Measurements from ENCODE around the gene NEUROD4. TPM values are rescaled to one million over a fixed set of nuclear protein-coding genes. Genes with fewer than 3 reads are reported as not detected.
"Not testable (repeated sequence)": the region's sequence is repeated elsewhere in the genome, so short reads cannot be mapped to it uniquely, and the experiment has no call there.

The NEUROD4 gene
- total and polyA plus RNA-seq, 5 donors, result not detected

- intact Hi-C loops (cut with DNase I), result no loop called here
- peak; percentile 63 to 81 for ATAC-seq
- 25% methylated on average over 12 of the region's 12 CpGs for WGBS
- no peaks in the 10 kb centered on the region for H3K27me3 ChIP-seq (ENCODE audit: control insufficient read depth, insufficient read depth)
- H3K27ac ChIP-seq (ENCODE audit: low read length), result no peak within 1 kb of the TSS
- no peaks in the 10 kb centered on the region for H3K9me3 ChIP-seq (ENCODE audit: control insufficient read depth, low read length)
- H3K4me3 ChIP-seq (ENCODE audit: low read length), result no peak within 1 kb of the TSS
- DNase-seq, result peak; percentile 42 to 83 (median 70)
- H3K4me1 ChIP-seq (ENCODE audit: control insufficient read depth, insufficient read depth, low read length), result no peaks in the 10 kb centered on the region
Measured at GRCh38 chr12:54984658-54985376, 35.0 kb upstream of the NEUROD4 start, which contains the start of gene TESPA1. TESPA1 (minus strand) TSS chr12:54984762; CDS start chr12:54974562, 10,200 bp downstream.

- H3K4me3 ChIP-seq (ENCODE audit: low read length); H3K4me1 ChIP-seq (ENCODE audit: control insufficient read depth, insufficient read depth, low read length); H3K27ac ChIP-seq (ENCODE audit: low read length); H3K9me3 ChIP-seq (ENCODE audit: control insufficient read depth, low read length); ATAC-seq; DNase-seq; intact Hi-C loops (cut with DNase I); H3K27me3 ChIP-seq (ENCODE audit: control insufficient read depth, insufficient read depth): not testable (repeated sequence)
- WGBS, result 95% methylated on average over 3 of the region's 3 CpGs
Measured at GRCh38 chr12:54986773-54987172, 33.0 kb upstream of the NEUROD4 start.

- Histone ChIP-seq H3K27ac (ENCODE audit: low read length) (no peak overlapping the region), H3K27me3 (ENCODE audit: control insufficient read depth, insufficient read depth) (no peaks in the 10 kb centered on the region), H3K4me3 (ENCODE audit: low read length) (no peak overlapping the region), H3K4me1 (ENCODE audit: control insufficient read depth, insufficient read depth, low read length) (no peaks in the 10 kb centered on the region), H3K9me3 (ENCODE audit: control insufficient read depth, low read length) (no peaks in the 10 kb centered on the region)
- WGBS, result 76% methylated on average over 4 of the region's 4 CpGs
- no peak for ATAC-seq
- no peak for DNase-seq
- intact Hi-C loops (cut with DNase I), result no loop called here
Measured at GRCh38 chr12:54987611-54988231, 32.1 kb upstream of the NEUROD4 start.

GRCh38 chr12:54988402-54989054 lies 31.2 kb upstream of the NEUROD4 start:
- peak; percentile 78 to 90 for ATAC-seq
- H3K27me3 ChIP-seq (ENCODE audit: control insufficient read depth, insufficient read depth), result no peaks in the 10 kb centered on the region
- no peak overlapping the region for H3K27ac ChIP-seq (ENCODE audit: low read length)
- no peak overlapping the region for H3K4me3 ChIP-seq (ENCODE audit: low read length)
- DNase-seq, result peak; percentile 75 to 95 (median 95)
- intact Hi-C loops (cut with DNase I), result no loop called here
- H3K4me1 ChIP-seq (ENCODE audit: control insufficient read depth, insufficient read depth, low read length), result no peaks in the 10 kb centered on the region
- 2% methylated on average over 1 of the region's 1 CpG for WGBS
- no peaks in the 10 kb centered on the region for H3K9me3 ChIP-seq (ENCODE audit: control insufficient read depth, low read length)

GRCh38 chr12:54989829-54990228 lies 29.9 kb upstream of the NEUROD4 start:
- no peaks in the 10 kb centered on the region for H3K4me1 ChIP-seq (ENCODE audit: control insufficient read depth, insufficient read depth, low read length)
- H3K4me3 ChIP-seq (ENCODE audit: low read length), result no peak overlapping the region
- no peaks in the 10 kb centered on the region for H3K9me3 ChIP-seq (ENCODE audit: control insufficient read depth, low read length)
- 32% methylated on average over 1 of the region's 1 CpG for WGBS
- DNase-seq (no peak), ATAC-seq (no peak)
- intact Hi-C loops (cut with DNase I), result loop anchor here in 3 of 4 donors (5.0 to 10.0 kb wide), 2 partner anchors 82 to 155 kb away; no protein-coding TSS in a partner anchor
- H3K27me3 ChIP-seq (ENCODE audit: control insufficient read depth, insufficient read depth), result no peaks in the 10 kb centered on the region
- H3K27ac ChIP-seq (ENCODE audit: low read length), result no peak overlapping the region

GRCh38 chr12:54991161-54991990 lies 28.4 kb upstream of the NEUROD4 start:
- Histone ChIP-seq H3K9me3 (ENCODE audit: control insufficient read depth, low read length) (no peaks in the 10 kb centered on the region), H3K27ac (ENCODE audit: low read length) (no peak overlapping the region), H3K27me3 (ENCODE audit: control insufficient read depth, insufficient read depth) (peaks cover 2% of the 10 kb centered on the region), H3K4me3 (ENCODE audit: low read length) (no peak overlapping the region), H3K4me1 (ENCODE audit: control insufficient read depth, insufficient read depth, low read length) (no peaks in the 10 kb centered on the region)
- ATAC-seq, result no peak
- WGBS, result 88% methylated on average over 9 of the region's 9 CpGs
- DNase-seq, result no peak
- intact Hi-C loops (cut with DNase I), result loop anchor here in 3 of 4 donors (5.0 to 10.0 kb wide), 2 partner anchors 81 to 153 kb away; no protein-coding TSS in a partner anchor

- Histone ChIP-seq H3K4me3 (ENCODE audit: low read length) (no peak overlapping the region), H3K27ac (ENCODE audit: low read length) (no peak overlapping the region), H3K4me1 (ENCODE audit: control insufficient read depth, insufficient read depth, low read length) (no peaks in the 10 kb centered on the region), H3K27me3 (ENCODE audit: control insufficient read depth, insufficient read depth) (peaks cover 2% of the 10 kb centered on the region), H3K9me3 (ENCODE audit: control insufficient read depth, low read length) (no peaks in the 10 kb centered on the region)
- no peak for DNase-seq
- no peak for ATAC-seq
- intact Hi-C loops (cut with DNase I), result loop anchor here (2.0 to 10.0 kb wide), 3 partner anchors 80 to 153 kb away; no protein-coding TSS in a partner anchor
- 82% methylated on average over 5 of the region's 5 CpGs for WGBS
Measured at GRCh38 chr12:54991991-54992375, 27.8 kb upstream of the NEUROD4 start.

GRCh38 chr12:54993181-54993835 lies 26.5 kb upstream of the NEUROD4 start:
- no peaks in the 10 kb centered on the region for H3K9me3 ChIP-seq (ENCODE audit: control insufficient read depth, low read length)
- H3K4me1 ChIP-seq (ENCODE audit: control insufficient read depth, insufficient read depth, low read length), result no peaks in the 10 kb centered on the region
- 20% methylated on average over 12 of the region's 12 CpGs for WGBS
- ATAC-seq, result peak; percentile 64 to 75
- H3K27me3 ChIP-seq (ENCODE audit: control insufficient read depth, insufficient read depth), result peaks cover 2% of the 10 kb centered on the region
- H3K4me3 ChIP-seq (ENCODE audit: low read length), result no peak overlapping the region
- intact Hi-C loops (cut with DNase I), result loop anchor here (2.0 to 10.0 kb wide), 3 partner anchors 79 to 151 kb away; no protein-coding TSS in a partner anchor
- no peak overlapping the region for H3K27ac ChIP-seq (ENCODE audit: low read length)
- no peak for DNase-seq

GRCh38 chr12:54996205-54996604 lies 23.6 kb upstream of the NEUROD4 start:
- WGBS, result 42% methylated on average over 5 of the region's 5 CpGs
- intact Hi-C loops (cut with DNase I), result loop anchor here in 1 of 4 donors (10.0 kb wide), 1 partner anchor 149 kb away; no protein-coding TSS in a partner anchor
- no peak for ATAC-seq

GRCh38 chr12:54997929-54998522 lies 21.7 kb upstream of the NEUROD4 start:
- 65% methylated on average over 4 of the region's 4 CpGs for WGBS
- no peaks in the 10 kb centered on the region for H3K4me1 ChIP-seq (ENCODE audit: control insufficient read depth, insufficient read depth, low read length)
- no peak overlapping the region for H3K27ac ChIP-seq (ENCODE audit: low read length)
- DNase-seq, result no peak
- H3K4me3 ChIP-seq (ENCODE audit: low read length), result no peak overlapping the region
- no peaks in the 10 kb centered on the region for H3K9me3 ChIP-seq (ENCODE audit: control insufficient read depth, low read length)
- peaks cover 2% of the 10 kb centered on the region for H3K27me3 ChIP-seq (ENCODE audit: control insufficient read depth, insufficient read depth)
- ATAC-seq, result no peak
- intact Hi-C loops (cut with DNase I), result loop anchor here in 1 of 4 donors (10.0 kb wide), 1 partner anchor 147 kb away; no protein-coding TSS in a partner anchor

More at GRCh38 chr12:54996205-54996604, 23.6 kb upstream of the NEUROD4 start:
- no peak for DNase-seq
- Histone ChIP-seq H3K4me3 (ENCODE audit: low read length) (no peak overlapping the region), H3K27me3 (ENCODE audit: control insufficient read depth, insufficient read depth) (peaks cover 2% of the 10 kb centered on the region), H3K27ac (ENCODE audit: low read length) (no peak overlapping the region), H3K4me1 (ENCODE audit: control insufficient read depth, insufficient read depth, low read length) (no peaks in the 10 kb centered on the region), H3K9me3 (ENCODE audit: control insufficient read depth, low read length) (no peaks in the 10 kb centered on the region)
